SK-N-SH (cell line): ENCODE measurements around the gene ADD3. TPM values are rescaled to one million over a fixed set of nuclear protein-coding genes. Genes with fewer than 3 reads are reported as not detected.
A peak's percentile ranks its signal among the peaks of the same experiment; 100 is the strongest.

ENCODE experiments used
- CTCF ChIA-PET: fragments of 300-600, 350-600 bp; formaldehyde crosslinking; extraction: SDS; loops from one replicate; lab custom pipeline; 2021; lab: Yijun Ruan, JAX
- POLR2A ChIA-PET: fragments of 350-600 bp; sonication (Branson Sonifier 250); formaldehyde crosslinking; extraction: SDS; loops from one replicate; lab custom pipeline; 2020; ENCODE audit warnings: antibody characterized with exemption, inconsistent platforms; lab: Yijun Ruan, JAX
- DNase-seq: peaks from one replicate; pipeline ENCODE4 v3.0.0; 2012
- H2AFZ ChIP-seq: fragments of 200-600 bp; sonication (generic); 2 replicates; pipeline ENCODE4 v1.8.1; 2016; ENCODE audit warnings: antibody characterized with exemption, mild to moderate bottlenecking, low read depth
- H3F3A ChIP-seq: fragments of 200-600 bp; sonication (generic); replicated peaks from 2 replicates; pipeline ENCODE3; 2016; ENCODE audit warnings: antibody characterized with exemption, mild to moderate bottlenecking; ENCODE audit not compliant: insufficient read depth
- H3K27ac ChIP-seq, 2 experiments: fragments of 200-500 bp in 1 of 2; fragments of 200-600 bp in 1 of 2; sonication (Bioruptor generic) in 1 of 2; sonication (generic), shearing (Covaris generic) in 1 of 2; 2 replicates each; pipeline versions ENCODE4 v1.5.1 to v1.6.1; 2014 to 2016; ENCODE audit warnings: low read depth in 2 of 2, inconsistent platforms in 1 of 2, low read length in 1 of 2, mild to moderate bottlenecking in 1 of 2, mixed read lengths in 1 of 2
- H3K27me3 ChIP-seq: fragments of 200-600 bp; sonication (generic), shearing (Covaris generic); 2 replicates; pipeline ENCODE4 v1.6.1; 2016; ENCODE audit warnings: mixed run types; ENCODE audit not compliant: insufficient read depth
- H3K36me3 ChIP-seq, 2 experiments: fragments of 200-500 bp in 1 of 2; fragments of 200-600 bp in 1 of 2; sonication (Bioruptor generic) in 1 of 2; sonication (generic) in 1 of 2; replicated peaks in 1 of 2; 2 replicates each; pipeline versions ENCODE3 to v1.5.1; 2014 to 2016; ENCODE audit warnings: low read length in 1 of 2, mild to moderate bottlenecking in 1 of 2; ENCODE audit not compliant: insufficient read depth in 2 of 2, control insufficient read depth in 1 of 2
- H3K4me1 ChIP-seq, 2 experiments: fragments of 200-500 bp in 1 of 2; fragments of 200-600 bp in 1 of 2; sonication (Bioruptor generic) in 1 of 2; sonication (generic), shearing (Covaris generic) in 1 of 2; 2 replicates each; pipeline versions ENCODE4 v1.5.1 to v1.6.1; 2014 to 2016; ENCODE audit warnings: low read depth in 1 of 2, low read length in 1 of 2, mixed run types in 1 of 2; ENCODE audit not compliant: insufficient read depth in 2 of 2, control insufficient read depth in 1 of 2
- H3K4me2 ChIP-seq: fragments of 200-600 bp; sonication (generic), shearing (Covaris generic); 2 replicates; pipeline ENCODE4 v1.6.1; 2017; ENCODE audit warnings: mixed run types
- H3K4me3 ChIP-seq, 2 experiments: fragments of 200-500 bp in 1 of 2; fragments of 200-600 bp in 1 of 2; sonication (Bioruptor generic) in 1 of 2; sonication (generic), shearing (Covaris generic) in 1 of 2; 2 replicates each; pipeline versions ENCODE4 v1.5.1 to v1.8.1; 2014 to 2016; ENCODE audit warnings: low read depth in 2 of 2, inconsistent platforms in 1 of 2, low read length in 1 of 2, mild to moderate bottlenecking in 1 of 2, mixed read lengths in 1 of 2, moderate library complexity in 1 of 2
- H3K79me2 ChIP-seq: fragments of 200-600 bp; sonication (generic); 2 replicates; pipeline ENCODE4 v1.8.1; 2017; ENCODE audit warnings: mild to moderate bottlenecking; ENCODE audit not compliant: insufficient read depth
- H3K9ac ChIP-seq: fragments of 200-600 bp; sonication (generic); 2 replicates; pipeline ENCODE4 v1.6.1; 2017; ENCODE audit warnings: mixed run types
- H3K9me2 ChIP-seq: fragments of 200-600 bp; sonication (generic); 2 replicates; pipeline ENCODE4 v1.6.1; 2017; ENCODE audit warnings: mixed run types
- H3K9me3 ChIP-seq: fragments of 200-600 bp; sonication (generic); 2 replicates; pipeline ENCODE4 v1.6.1; 2017; ENCODE audit warnings: mixed run types, mild to moderate bottlenecking, moderate library complexity
- H4K20me1 ChIP-seq: fragments of 200-600 bp; sonication (generic); 2 replicates; pipeline ENCODE4 v1.6.1; 2017; ENCODE audit warnings: mild to moderate bottlenecking, mixed run types; ENCODE audit not compliant: insufficient read depth
- CTCF ChIP-seq: fragments of 200-600 bp; sonication (generic); IDR thresholded peaks from 2 replicates; pipeline ENCODE4 v1.6.1; 2017; ENCODE audit warnings: antibody characterized with exemption, mild to moderate bottlenecking, moderate library complexity
- EP300 ChIP-seq, 2 experiments: IDR thresholded peaks; 2 replicates each; pipeline versions ENCODE4 v1.4.0 to v1.6.1; 2012; ENCODE audit warnings: borderline replicate concordance in 1 of 2, low read depth in 1 of 2, low read length in 1 of 2
- JUND ChIP-seq: IDR thresholded peaks from 2 replicates; pipeline ENCODE4 v1.4.0; 2012
- NFIC ChIP-seq: IDR thresholded peaks from 2 replicates; pipeline ENCODE4 v1.4.0; 2012; ENCODE audit warnings: borderline replicate concordance
- NRF1 ChIP-seq: IDR thresholded peaks from 2 replicates; pipeline ENCODE4 v1.6.1; 2012; ENCODE audit warnings: low read depth, mild to moderate bottlenecking, low read length
- SIN3A ChIP-seq: IDR thresholded peaks from 2 replicates; pipeline ENCODE4 v1.6.1; 2012; ENCODE audit warnings: low read depth, mild to moderate bottlenecking, low read length, moderate library complexity, borderline replicate concordance
- TAF1 ChIP-seq: IDR thresholded peaks from 2 replicates; pipeline ENCODE4 v1.6.1; 2012; ENCODE audit warnings: low read depth, mild to moderate bottlenecking, low read length, moderate library complexity, borderline replicate concordance
- TCF12 ChIP-seq: IDR thresholded peaks from 2 replicates; pipeline ENCODE4 v1.4.0; 2012
- USF1 ChIP-seq: IDR thresholded peaks from 2 replicates; pipeline ENCODE4 v1.4.0; 2012; ENCODE audit warnings: low read depth, borderline replicate concordance
- YY1 ChIP-seq: IDR thresholded peaks from 2 replicates; pipeline ENCODE4 v1.4.0; 2012; ENCODE audit warnings: low read depth, mild to moderate bottlenecking
- ZBTB33 ChIP-seq: IDR thresholded peaks from 2 replicates; pipeline ENCODE4 v1.4.0; 2012; ENCODE audit warnings: low read depth, borderline replicate concordance
- WGBS: methylation state at CpG from one replicate; pipeline ENCODE4 v1.1.6; 2017; ENCODE audit warnings: low lambda C conversion rate; 5-methylcytosine and 5-hydroxymethylcytosine counted together
- polyA plus RNA-seq, 3 experiments: library from polyadenylated mRNA; depleted of rRNA; stranded (reverse); fragments of >200 nt; gene quantifications; 2 replicates each; pipeline ENCODE4 v1.2.3, GENCODE V29; 2012
- TF ChIP-seq, protein P1 (sequence below): IDR thresholded peaks from 2 replicates; pipeline ENCODE4 v1.4.0; 2012; ENCODE audit warnings: low read depth
- TF ChIP-seq, protein P2 (sequence below): fragments of 150-350 bp; IDR thresholded peaks from 2 replicates; pipeline ENCODE4 v1.6.1; 2017; ENCODE audit warnings: antibody characterized with exemption, low read length, low read depth, borderline replicate concordance

ADD3 gene
- polyA plus RNA-seq, 1 of the 3 experiments (the other 2 are of a cell fraction): 27.6 TPM

GRCh38 chr10:110009736-110010475, 2.1 kb downstream of the ADD3 start:
- no peak overlapping the region; a peak in 1 of 4 replicates for H3K27ac ChIP-seq
- POLR2A ChIA-PET: no interaction called here

GRCh38 chr10:110010486-110011378, 2.9 kb downstream of the ADD3 start:
- H4K20me1 ChIP-seq: peaks cover 24% of the 10 kb centered on the region; the same call in 1 of the 2 replicates
- 75% methylated on average over 2 of the region's 2 CpGs for WGBS
- ChIA-PET POLR2A (no interaction called here), CTCF (interaction anchor here (1.1 to 9.6 kb wide), 2 partner anchors 126 to 129 kb away, joined by 3 to 70 read pairs; no protein-coding TSS in a partner anchor)
- H3K36me3 ChIP-seq: peaks cover 0 to 3% of the 10 kb centered on the region in 2 experiments
- H3K9me2 ChIP-seq: no peaks in the 10 kb centered on the region
- H3K4me1 ChIP-seq: peaks cover 35 to 39% of the 10 kb centered on the region in 2 experiments; a peak in 3 of 4 replicates
- H2AFZ ChIP-seq: no peak overlapping the region
- H3K9ac ChIP-seq: no peak overlapping the region
- no peak for DNase-seq
- no peaks in the 10 kb centered on the region for H3K27me3 ChIP-seq
- H3K27ac ChIP-seq: no peak overlapping the region; a peak in 1 of 4 replicates
- peaks cover 74% of the 10 kb centered on the region for H3K79me2 ChIP-seq
- peak overlapping the region in 1 of 2 experiments; percentile 89; a peak in 2 of 4 replicates for H3K4me3 ChIP-seq
- H3K9me3 ChIP-seq: no peaks in the 10 kb centered on the region
- peak overlapping the region; percentile 82; the same call in 1 of the 2 replicates for H3K4me2 ChIP-seq
- peaks cover 10% of the 10 kb centered on the region for H3F3A ChIP-seq
- TF ChIP-seq, protein P1, sequence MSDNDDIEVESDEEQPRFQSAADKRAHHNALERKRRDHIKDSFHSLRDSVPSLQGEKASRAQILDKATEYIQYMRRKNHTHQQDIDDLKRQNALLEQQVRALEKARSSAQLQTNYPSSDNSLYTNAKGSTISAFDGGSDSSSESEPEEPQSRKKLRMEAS: no peak
- TF ChIP-seq NRF1 (no peak), TAF1 (no peak), USF1 (no peak), TCF12 (no peak), CTCF (no peak), YY1 (no peak), EP300 (IDR thresholded peaks at IDR 0.05; ENCODE audit: borderline replicate concordance in 1 of 2, low read depth in 1 of 2, low read length in 1 of 2) (no peak), SIN3A (no peak), ZBTB33 (no peak)
- TF ChIP-seq, protein P2, sequence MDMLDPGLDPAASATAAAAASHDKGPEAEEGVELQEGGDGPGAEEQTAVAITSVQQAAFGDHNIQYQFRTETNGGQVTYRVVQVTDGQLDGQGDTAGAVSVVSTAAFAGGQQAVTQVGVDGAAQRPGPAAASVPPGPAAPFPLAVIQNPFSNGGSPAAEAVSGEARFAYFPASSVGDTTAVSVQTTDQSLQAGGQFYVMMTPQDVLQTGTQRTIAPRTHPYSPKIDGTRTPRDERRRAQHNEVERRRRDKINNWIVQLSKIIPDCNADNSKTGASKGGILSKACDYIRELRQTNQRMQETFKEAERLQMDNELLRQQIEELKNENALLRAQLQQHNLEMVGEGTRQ: no peak

More at GRCh38 chr10:110009736-110010475, 2.1 kb downstream of the ADD3 start:
- Histone ChIP-seq H4K20me1 (peaks cover 23% of the 10 kb centered on the region; the same call in 1 of the 2 replicates), H3K4me3 (peak overlapping the region; percentile 72 to 89; a peak in 3 of 4 replicates), H2AFZ (no peak overlapping the region), H3F3A (peaks cover 14% of the 10 kb centered on the region), H3K9me3 (no peaks in the 10 kb centered on the region), H3K9me2 (no peaks in the 10 kb centered on the region), H3K4me1 (peaks cover 34 to 37% of the 10 kb centered on the region in 2 experiments; a peak in 3 of 4 replicates), H3K9ac (0 out of 2 replicates have a peak overlapping the region, but pooled peaks have one; percentile 91), H3K27me3 (no peaks in the 10 kb centered on the region), H3K36me3 (peaks cover 0 to 3% of the 10 kb centered on the region in 2 experiments), H3K4me2 (peak overlapping the region; percentile 82), H3K79me2 (peaks cover 66% of the 10 kb centered on the region)
- CTCF ChIA-PET: interaction anchor here (1.1 to 9.6 kb wide), 2 partner anchors 125 to 128 kb away, joined by 3 to 70 read pairs; no protein-coding TSS in a partner anchor
- WGBS: 89% methylated on average over 4 of the region's 4 CpGs
- TF ChIP-seq EP300 (IDR thresholded peaks at IDR 0.05; ENCODE audit: borderline replicate concordance in 1 of 2, low read depth in 1 of 2, low read length in 1 of 2): no peak
- no peak for TF ChIP-seq JUND
- TF ChIP-seq USF1: no peak
- TF ChIP-seq NFIC: no peak
- DNase-seq: no peak
